ENCODE measurements around the gene CTIF. TPM values are rescaled to one million over a fixed set of nuclear protein-coding genes. Genes with fewer than 3 reads are reported as not detected.

Gene CTIF
- polyA plus RNA-seq, 1 of the 3 experiments (the other 2 are of a cell fraction) = 47.2 TPM

DNA sequence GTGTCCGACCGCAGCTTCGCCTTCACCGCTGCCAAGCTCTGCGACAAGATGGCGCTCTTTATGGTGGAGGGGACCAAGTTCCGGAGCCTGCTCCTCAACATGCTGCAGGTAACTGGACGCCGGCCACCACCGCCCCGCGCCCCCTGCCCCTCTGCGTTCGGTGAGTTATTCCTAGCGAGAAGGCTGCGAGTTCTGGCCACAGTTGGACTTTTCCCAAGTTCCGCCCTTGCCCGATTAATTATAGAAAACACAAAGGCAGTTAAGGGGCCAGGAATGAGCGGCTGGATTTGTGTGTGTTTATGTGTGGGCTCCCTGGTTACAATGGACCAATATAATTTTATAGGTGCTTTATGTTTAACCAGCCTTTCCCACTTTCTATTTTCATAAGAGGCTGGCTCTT lies 222.8 kb downstream of the CTIF start:
- no peak for TF ChIP-seq FOXJ3 (CRISPR knock-in tag; IDR thresholded peaks at IDR 0.05)
- TF ChIP-seq RAD21 (IDR thresholded peaks at IDR 0.05; ENCODE audit: low read length) = no peak
- TF ChIP-seq NFIC (IDR thresholded peaks at IDR 0.05; ENCODE audit: borderline replicate concordance) = no peak
- TF ChIP-seq ELF1 (IDR thresholded peaks at IDR 0.05) = no peak
- no peak for TF ChIP-seq RXRA (IDR thresholded peaks at IDR 0.05; ENCODE audit: borderline replicate concordance, low read depth)
- TF ChIP-seq YY1 (IDR thresholded peaks at IDR 0.05; ENCODE audit: low read depth) = no peak
- TF ChIP-seq, protein P1, sequence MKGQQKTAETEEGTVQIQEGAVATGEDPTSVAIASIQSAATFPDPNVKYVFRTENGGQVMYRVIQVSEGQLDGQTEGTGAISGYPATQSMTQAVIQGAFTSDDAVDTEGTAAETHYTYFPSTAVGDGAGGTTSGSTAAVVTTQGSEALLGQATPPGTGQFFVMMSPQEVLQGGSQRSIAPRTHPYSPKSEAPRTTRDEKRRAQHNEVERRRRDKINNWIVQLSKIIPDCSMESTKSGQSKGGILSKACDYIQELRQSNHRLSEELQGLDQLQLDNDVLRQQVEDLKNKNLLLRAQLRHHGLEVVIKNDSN (IDR thresholded peaks at IDR 0.05; ENCODE audit: borderline replicate concordance, low read depth) = no peak
- no peak for TF ChIP-seq EP300 (IDR thresholded peaks at IDR 0.05; ENCODE audit: borderline replicate concordance in 1 of 2, low read depth in 1 of 2, low read length in 1 of 2)
- TF ChIP-seq TEAD4 (IDR thresholded peaks at IDR 0.05; ENCODE audit: borderline replicate concordance, insufficient read depth) = no peak
- TF ChIP-seq POLR2AphosphoS5 (IDR thresholded peaks at IDR 0.05; ENCODE audit: low read depth, low read length) = no peak
- TF ChIP-seq GABPA (IDR thresholded peaks at IDR 0.05; ENCODE audit: low read depth) = no peak
- no peak for TF ChIP-seq TAF1 (IDR thresholded peaks at IDR 0.05; ENCODE audit: borderline replicate concordance, low read depth, low read length)
- no peak for TF ChIP-seq GATA2 (CRISPR knock-in tag; IDR thresholded peaks at IDR 0.05)
- TF ChIP-seq SIN3A (IDR thresholded peaks at IDR 0.05; ENCODE audit: borderline replicate concordance, low read depth, low read length) = no peak
- TF ChIP-seq RFX5 (IDR thresholded peaks at IDR 0.05; ENCODE audit: low read length) = no peak
- TF ChIP-seq EZH2phosphoT487 (IDR thresholded peaks at IDR 0.05; ENCODE audit: borderline replicate concordance, low read depth) = no peak
- TF ChIP-seq, protein P2, sequence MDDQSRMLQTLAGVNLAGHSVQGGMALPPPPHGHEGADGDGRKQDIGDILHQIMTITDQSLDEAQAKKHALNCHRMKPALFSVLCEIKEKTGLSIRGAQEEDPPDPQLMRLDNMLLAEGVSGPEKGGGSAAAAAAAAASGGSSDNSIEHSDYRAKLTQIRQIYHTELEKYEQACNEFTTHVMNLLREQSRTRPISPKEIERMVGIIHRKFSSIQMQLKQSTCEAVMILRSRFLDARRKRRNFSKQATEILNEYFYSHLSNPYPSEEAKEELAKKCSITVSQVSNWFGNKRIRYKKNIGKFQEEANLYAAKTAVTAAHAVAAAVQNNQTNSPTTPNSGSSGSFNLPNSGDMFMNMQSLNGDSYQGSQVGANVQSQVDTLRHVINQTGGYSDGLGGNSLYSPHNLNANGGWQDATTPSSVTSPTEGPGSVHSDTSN (IDR thresholded peaks at IDR 0.05) = no peak
- no peak for TF ChIP-seq NRF1 (IDR thresholded peaks at IDR 0.05; ENCODE audit: low read depth, low read length)
- no peak for TF ChIP-seq MXI1 (IDR thresholded peaks at IDR 0.05; ENCODE audit: low read depth, low read length)
- TF ChIP-seq, protein P3, sequence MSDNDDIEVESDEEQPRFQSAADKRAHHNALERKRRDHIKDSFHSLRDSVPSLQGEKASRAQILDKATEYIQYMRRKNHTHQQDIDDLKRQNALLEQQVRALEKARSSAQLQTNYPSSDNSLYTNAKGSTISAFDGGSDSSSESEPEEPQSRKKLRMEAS (IDR thresholded peaks at IDR 0.05; ENCODE audit: low read depth) = no peak
- Histone ChIP-seq H3F3A (replicated peaks; ENCODE audit: insufficient read depth) (no peaks in the 10 kb centered on the region), H3K27ac (ENCODE audit: low read depth in 2 of 2, low read length in 1 of 2) (no peak overlapping the region), H3K36me3 (replicated peaks in 1 of 2; ENCODE audit: control insufficient read depth in 1 of 2, insufficient read depth in 2 of 2, low read length in 1 of 2) (peaks cover 7 to 78% of the 10 kb centered on the region in 2 experiments), H3K79me2 (ENCODE audit: insufficient read depth) (peaks cover 3% of the 10 kb centered on the region; the same call in 1 of the 2 replicates), H3K4me1 (ENCODE audit: control insufficient read depth in 1 of 2, insufficient read depth in 2 of 2, low read depth in 1 of 2, low read length in 1 of 2) (peaks cover 0 to 7% of the 10 kb centered on the region in 2 experiments; a peak in 1 of 4 replicates), H4K20me1 (ENCODE audit: insufficient read depth) (peaks cover 2% of the 10 kb centered on the region; the same call in 1 of the 2 replicates), H3K4me2 (no peak overlapping the region), H3K27me3 (ENCODE audit: insufficient read depth) (no peaks in the 10 kb centered on the region), H3K9ac (no peak overlapping the region), H3K9me2 (no peaks in the 10 kb centered on the region), H3K4me3 (ENCODE audit: low read depth in 2 of 2, low read length in 1 of 2) (no peak overlapping the region), H3K9me3 (no peaks in the 10 kb centered on the region), H2AFZ (ENCODE audit: low read depth) (no peak overlapping the region)
- WGBS (ENCODE audit: low lambda C conversion rate) = 95% methylated on average over 14 of the region's 19 CpGs
- ChIA-PET CTCF (interaction anchor here (0.6 to 1.9 kb wide), 3 partner anchors 8 to 477 kb away, joined by 3 to 12 read pairs (median 3); no protein-coding TSS in a partner anchor), POLR2A (no interaction called here)
- DNase-seq = no peak

Data from SK-N-SH (cell line).